PC-9 (cell line): ENCODE results near the gene SPATC1L.

ENCODE experiments used
- EZH2 ChIP-seq: fragments of 200-600 bp; sonication (generic); IDR thresholded peaks from 2 replicates; pipeline ENCODE4 v1.8.0; 2017; ENCODE audit warnings: antibody characterized with exemption, low read depth
- TF ChIP-seq, protein P1 (sequence below): fragments of 200-600 bp; sonication (generic); conservative IDR thresholded peaks from 2 replicates; pipeline ENCODE4 v1.6.1; 2017; ENCODE audit warnings: mixed run types, antibody characterized with exemption, mild to moderate bottlenecking, moderate library complexity

GRCh38 chr21:46168659-46169386, 15.4 kb downstream of the SPATC1L start:
- no peak for TF ChIP-seq EZH2
- TF ChIP-seq, protein P1, sequence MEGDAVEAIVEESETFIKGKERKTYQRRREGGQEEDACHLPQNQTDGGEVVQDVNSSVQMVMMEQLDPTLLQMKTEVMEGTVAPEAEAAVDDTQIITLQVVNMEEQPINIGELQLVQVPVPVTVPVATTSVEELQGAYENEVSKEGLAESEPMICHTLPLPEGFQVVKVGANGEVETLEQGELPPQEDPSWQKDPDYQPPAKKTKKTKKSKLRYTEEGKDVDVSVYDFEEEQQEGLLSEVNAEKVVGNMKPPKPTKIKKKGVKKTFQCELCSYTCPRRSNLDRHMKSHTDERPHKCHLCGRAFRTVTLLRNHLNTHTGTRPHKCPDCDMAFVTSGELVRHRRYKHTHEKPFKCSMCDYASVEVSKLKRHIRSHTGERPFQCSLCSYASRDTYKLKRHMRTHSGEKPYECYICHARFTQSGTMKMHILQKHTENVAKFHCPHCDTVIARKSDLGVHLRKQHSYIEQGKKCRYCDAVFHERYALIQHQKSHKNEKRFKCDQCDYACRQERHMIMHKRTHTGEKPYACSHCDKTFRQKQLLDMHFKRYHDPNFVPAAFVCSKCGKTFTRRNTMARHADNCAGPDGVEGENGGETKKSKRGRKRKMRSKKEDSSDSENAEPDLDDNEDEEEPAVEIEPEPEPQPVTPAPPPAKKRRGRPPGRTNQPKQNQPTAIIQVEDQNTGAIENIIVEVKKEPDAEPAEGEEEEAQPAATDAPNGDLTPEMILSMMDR: no peak
